ENCODE results near the gene ZFC3H1. TPM values are rescaled to one million over a fixed set of nuclear protein-coding genes. Genes with fewer than 3 reads are reported as not detected.
"Not testable (repeated sequence)": the region's sequence is repeated elsewhere in the genome, so short reads cannot be mapped to it uniquely, and the experiment has no call there.

Gene ZFC3H1
- total RNA-seq, 1 experiment from 2014 or later: 53.4 TPM

DNA sequence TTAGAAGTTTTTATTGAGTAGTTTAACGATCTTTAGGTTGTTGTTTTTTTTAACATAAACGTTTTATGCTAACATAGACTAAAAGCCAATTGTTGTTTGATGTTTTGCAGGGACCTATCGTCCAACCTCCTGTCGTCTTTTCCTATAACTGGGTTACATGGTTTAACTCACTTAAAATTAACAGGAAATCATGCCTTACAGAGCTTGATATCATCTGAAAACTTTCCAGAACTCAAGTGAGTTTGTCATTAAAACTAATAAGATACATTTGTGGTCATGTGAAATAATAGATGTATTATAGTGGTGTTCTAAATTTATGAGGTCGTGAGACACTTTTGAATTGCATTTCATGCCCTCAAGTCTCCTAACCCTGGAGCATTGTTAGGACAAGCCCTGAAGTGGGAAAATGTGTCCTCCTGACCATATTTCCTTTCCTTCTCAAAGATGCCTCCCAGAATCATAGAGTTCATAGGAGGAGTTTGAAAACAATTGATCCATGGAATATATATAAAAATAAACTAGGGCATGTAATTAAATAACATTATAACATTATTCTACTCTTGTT is 84.9 kb downstream of the ZFC3H1 start:
- Histone ChIP-seq H3K36me3 (ENCODE audit: low read depth) (no peaks in the 10 kb centered on the region), H3K9me2 (ENCODE audit: insufficient read depth) (no peaks in the 10 kb centered on the region), H3K4me3 (no peak overlapping the region), H3K27ac (no peak overlapping the region), H3K4me1 (replicated peaks; ENCODE audit: insufficient read depth) (no peaks in the 10 kb centered on the region; the same call in 1 of the 2 replicates), H3K9me3 (ENCODE audit: insufficient read depth, low read depth) (no peaks in the 10 kb centered on the region), H2AFZ (0 out of 2 replicates have a peak overlapping the region, but pooled peaks have one; percentile 35), H3K27me3 (ENCODE audit: insufficient read depth, low read depth) (no peaks in the 10 kb centered on the region), H4K20me1 (ENCODE audit: insufficient read depth) (no peaks in the 10 kb centered on the region), H3K4me2 (no peak overlapping the region), H3F3A (ENCODE audit: insufficient read depth, low read depth) (no peaks in the 10 kb centered on the region), H3K79me2 (ENCODE audit: low read depth) (no peaks in the 10 kb centered on the region)
- CTCF ChIA-PET: no interaction called here
- POLR2A ChIA-PET (ENCODE audit: unreplicated experiment): no interaction called here
- intact Hi-C loops (cut with micrococcal nuclease; ENCODE audit: unreplicated experiment): no loop called here
- BruUV-seq (replicated peaks): no TSS peak
- TF ChIP-seq EZH2 (IDR thresholded peaks at IDR 0.05; ENCODE audit: low read depth) (no peak), CTCF (conservative IDR thresholded peaks at IDR 0.05) (no peak)
- DNase-seq: no peak

DNA sequence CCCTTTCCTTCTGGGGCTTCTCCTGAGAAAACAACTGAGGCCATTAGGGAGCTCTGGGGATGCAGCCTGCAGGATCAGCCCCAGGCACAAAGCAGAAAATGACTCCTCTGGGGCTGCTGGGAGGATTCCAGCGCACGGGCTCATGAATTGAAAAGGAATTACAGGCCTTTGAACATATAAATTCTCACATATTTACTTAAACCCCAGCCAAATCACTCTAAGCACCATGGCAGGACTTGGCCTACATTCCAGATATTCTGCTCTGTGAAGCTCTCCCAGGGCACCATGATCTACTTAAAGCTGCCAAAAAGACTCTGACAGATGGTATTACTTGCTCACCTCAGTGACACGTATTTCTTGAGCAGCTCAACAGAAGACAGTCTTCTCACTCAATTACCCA is 87.2 kb downstream of the ZFC3H1 start:
- Histone ChIP-seq H2AFZ (no peak overlapping the region), H3K4me3 (no peak overlapping the region), H3K79me2 (ENCODE audit: low read depth) (no peaks in the 10 kb centered on the region), H3K9me2 (ENCODE audit: insufficient read depth) (no peaks in the 10 kb centered on the region), H3F3A (ENCODE audit: insufficient read depth, low read depth) (no peaks in the 10 kb centered on the region), H3K27ac (no peak overlapping the region), H3K36me3 (ENCODE audit: low read depth) (no peaks in the 10 kb centered on the region), H3K4me1 (replicated peaks; ENCODE audit: insufficient read depth) (no peaks in the 10 kb centered on the region; the same call in 1 of the 2 replicates), H3K27me3 (ENCODE audit: insufficient read depth, low read depth) (no peaks in the 10 kb centered on the region), H3K9me3 (ENCODE audit: insufficient read depth, low read depth) (no peaks in the 10 kb centered on the region), H4K20me1 (ENCODE audit: insufficient read depth) (no peaks in the 10 kb centered on the region), H3K4me2 (no peak overlapping the region)
- BruUV-seq (replicated peaks): no TSS peak
- TF ChIP-seq CTCF (conservative IDR thresholded peaks at IDR 0.05) (no peak), EZH2 (IDR thresholded peaks at IDR 0.05; ENCODE audit: low read depth) (no peak)
- intact Hi-C loops (cut with micrococcal nuclease; ENCODE audit: unreplicated experiment): no loop called here
- CTCF ChIA-PET: no interaction called here
- POLR2A ChIA-PET (ENCODE audit: unreplicated experiment): no interaction called here
- no peak for DNase-seq

DNA sequence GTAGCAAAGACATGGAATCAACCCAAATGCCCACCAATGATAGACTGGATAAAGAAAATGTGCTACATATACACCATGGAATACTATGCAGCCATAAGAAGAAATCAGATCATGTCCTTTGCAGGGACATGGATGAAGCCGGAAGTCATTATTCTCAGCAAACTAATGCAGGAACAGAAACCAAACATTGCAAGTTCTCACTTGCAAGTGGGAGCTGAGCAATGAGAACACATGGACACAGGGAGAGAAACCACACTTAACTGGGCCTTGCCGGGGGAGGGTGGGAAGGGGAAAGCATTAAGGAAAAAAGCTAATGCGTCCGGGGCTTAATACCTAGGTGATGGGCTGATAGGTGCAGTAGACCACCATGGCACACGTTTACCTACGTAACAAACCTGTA is 93.8 kb downstream of the ZFC3H1 start:
- H3K9me2 ChIP-seq (ENCODE audit: insufficient read depth); H4K20me1 ChIP-seq (ENCODE audit: insufficient read depth); CTCF ChIA-PET; H3F3A ChIP-seq (ENCODE audit: insufficient read depth, low read depth); H2AFZ ChIP-seq; H3K4me3 ChIP-seq; H3K27ac ChIP-seq; H3K79me2 ChIP-seq (ENCODE audit: low read depth); DNase-seq; H3K36me3 ChIP-seq (ENCODE audit: low read depth); H3K4me2 ChIP-seq; H3K4me1 ChIP-seq (replicated peaks; ENCODE audit: insufficient read depth); H3K9me3 ChIP-seq (ENCODE audit: insufficient read depth, low read depth); BruUV-seq (replicated peaks); POLR2A ChIA-PET (ENCODE audit: unreplicated experiment); H3K27me3 ChIP-seq (ENCODE audit: insufficient read depth, low read depth); intact Hi-C loops (cut with micrococcal nuclease; ENCODE audit: unreplicated experiment): not testable (repeated sequence)

DNA sequence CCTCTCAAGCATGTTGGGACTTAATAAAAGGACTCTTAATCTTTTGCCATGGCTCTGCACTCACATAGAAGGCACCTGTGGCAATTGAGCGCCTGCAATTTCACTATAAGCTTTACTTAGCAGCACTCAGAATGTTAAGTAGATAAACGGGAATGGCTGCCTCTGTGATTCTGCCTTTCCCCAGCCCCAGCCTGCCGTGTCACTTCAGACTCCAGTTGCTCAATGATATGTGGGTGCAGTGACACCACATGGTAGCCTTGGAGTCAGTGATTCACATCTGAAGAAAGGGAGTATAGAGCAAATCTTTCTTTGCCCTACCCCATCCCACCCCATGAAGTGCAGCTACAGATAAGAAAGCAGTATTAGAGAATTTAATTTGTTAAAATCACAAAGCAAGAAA is 96.1 kb downstream of the ZFC3H1 start:
- no TSS peak for BruUV-seq (replicated peaks)
- no peaks in the 10 kb centered on the region for H3F3A ChIP-seq (ENCODE audit: insufficient read depth, low read depth)
- H4K20me1 ChIP-seq (ENCODE audit: insufficient read depth): no peaks in the 10 kb centered on the region
- H3K4me3 ChIP-seq: no peak overlapping the region
- H3K79me2 ChIP-seq (ENCODE audit: low read depth): no peaks in the 10 kb centered on the region
- no peaks in the 10 kb centered on the region for H3K9me3 ChIP-seq (ENCODE audit: insufficient read depth, low read depth)
- 0 out of 2 replicates have a peak overlapping the region, but pooled peaks have one; percentile 2 for H2AFZ ChIP-seq
- no peak overlapping the region for H3K4me2 ChIP-seq
- H3K36me3 ChIP-seq (ENCODE audit: low read depth): no peaks in the 10 kb centered on the region
- no peaks in the 10 kb centered on the region for H3K9me2 ChIP-seq (ENCODE audit: insufficient read depth)
- ChIA-PET POLR2A (ENCODE audit: unreplicated experiment) (interaction anchor here (0.5 to 0.6 kb wide), 2 partner anchors 187 to 1159 kb away, joined by 3 to 5 read pairs; partner anchors contain the start of gene RAB21), CTCF (no interaction called here)
- TF ChIP-seq CTCF (conservative IDR thresholded peaks at IDR 0.05): no peak
- no peak for TF ChIP-seq EZH2 (IDR thresholded peaks at IDR 0.05; ENCODE audit: low read depth)
- no peak overlapping the region for H3K27ac ChIP-seq
- H3K4me1 ChIP-seq (replicated peaks; ENCODE audit: insufficient read depth): no peaks in the 10 kb centered on the region
- DNase-seq: no peak
- H3K27me3 ChIP-seq (ENCODE audit: insufficient read depth, low read depth): no peaks in the 10 kb centered on the region
- intact Hi-C loops (cut with micrococcal nuclease; ENCODE audit: unreplicated experiment): no loop called here
